ENCODE measurements around the gene FBXO34. TPM values are rescaled to one million over a fixed set of nuclear protein-coding genes. Genes with fewer than 3 reads are reported as not detected.

FBXO34 gene
- total RNA-seq, 1 donor from 2014 or later = 17.1 TPM

DNA sequence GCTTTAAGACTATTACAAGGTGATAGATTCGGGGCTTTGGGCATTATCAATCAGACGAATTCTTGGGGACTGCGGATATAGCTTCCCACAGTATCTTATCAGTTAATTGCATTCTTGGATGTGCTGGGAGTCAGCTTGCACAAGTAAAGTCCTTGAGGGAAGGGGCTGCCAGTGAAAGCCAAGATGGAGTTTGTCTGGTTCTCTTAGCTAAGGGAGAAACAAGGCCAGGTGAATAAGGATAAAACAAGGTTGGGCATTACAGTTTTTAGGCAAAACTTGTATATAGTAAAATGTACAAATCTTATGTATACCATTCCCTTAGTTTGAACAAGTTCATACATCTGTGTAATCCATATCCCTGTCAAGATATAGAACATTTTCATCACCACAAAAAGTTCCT lies 5.5 kb downstream of the FBXO34 start:
- no peak for DNase-seq (ENCODE audit: low read depth, low spot score)
- no peak overlapping the region for H3K4me3 Mint-ChIP-seq
- TF ChIP-seq, protein P1, sequence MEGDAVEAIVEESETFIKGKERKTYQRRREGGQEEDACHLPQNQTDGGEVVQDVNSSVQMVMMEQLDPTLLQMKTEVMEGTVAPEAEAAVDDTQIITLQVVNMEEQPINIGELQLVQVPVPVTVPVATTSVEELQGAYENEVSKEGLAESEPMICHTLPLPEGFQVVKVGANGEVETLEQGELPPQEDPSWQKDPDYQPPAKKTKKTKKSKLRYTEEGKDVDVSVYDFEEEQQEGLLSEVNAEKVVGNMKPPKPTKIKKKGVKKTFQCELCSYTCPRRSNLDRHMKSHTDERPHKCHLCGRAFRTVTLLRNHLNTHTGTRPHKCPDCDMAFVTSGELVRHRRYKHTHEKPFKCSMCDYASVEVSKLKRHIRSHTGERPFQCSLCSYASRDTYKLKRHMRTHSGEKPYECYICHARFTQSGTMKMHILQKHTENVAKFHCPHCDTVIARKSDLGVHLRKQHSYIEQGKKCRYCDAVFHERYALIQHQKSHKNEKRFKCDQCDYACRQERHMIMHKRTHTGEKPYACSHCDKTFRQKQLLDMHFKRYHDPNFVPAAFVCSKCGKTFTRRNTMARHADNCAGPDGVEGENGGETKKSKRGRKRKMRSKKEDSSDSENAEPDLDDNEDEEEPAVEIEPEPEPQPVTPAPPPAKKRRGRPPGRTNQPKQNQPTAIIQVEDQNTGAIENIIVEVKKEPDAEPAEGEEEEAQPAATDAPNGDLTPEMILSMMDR (conservative IDR thresholded peaks at IDR 0.05) = no peak
- H3K27me3 Mint-ChIP-seq (ENCODE audit: low read depth) = no peaks in the 10 kb centered on the region
- H3K27ac Mint-ChIP-seq (ENCODE audit: unreplicated experiment) = no peak overlapping the region
- peaks cover 27% of the 10 kb centered on the region for H3K4me1 Mint-ChIP-seq
- peaks cover 2% of the 10 kb centered on the region for H3K36me3 Mint-ChIP-seq (ENCODE audit: low read depth)
- H3K9me3 Mint-ChIP-seq = no peaks in the 10 kb centered on the region

DNA sequence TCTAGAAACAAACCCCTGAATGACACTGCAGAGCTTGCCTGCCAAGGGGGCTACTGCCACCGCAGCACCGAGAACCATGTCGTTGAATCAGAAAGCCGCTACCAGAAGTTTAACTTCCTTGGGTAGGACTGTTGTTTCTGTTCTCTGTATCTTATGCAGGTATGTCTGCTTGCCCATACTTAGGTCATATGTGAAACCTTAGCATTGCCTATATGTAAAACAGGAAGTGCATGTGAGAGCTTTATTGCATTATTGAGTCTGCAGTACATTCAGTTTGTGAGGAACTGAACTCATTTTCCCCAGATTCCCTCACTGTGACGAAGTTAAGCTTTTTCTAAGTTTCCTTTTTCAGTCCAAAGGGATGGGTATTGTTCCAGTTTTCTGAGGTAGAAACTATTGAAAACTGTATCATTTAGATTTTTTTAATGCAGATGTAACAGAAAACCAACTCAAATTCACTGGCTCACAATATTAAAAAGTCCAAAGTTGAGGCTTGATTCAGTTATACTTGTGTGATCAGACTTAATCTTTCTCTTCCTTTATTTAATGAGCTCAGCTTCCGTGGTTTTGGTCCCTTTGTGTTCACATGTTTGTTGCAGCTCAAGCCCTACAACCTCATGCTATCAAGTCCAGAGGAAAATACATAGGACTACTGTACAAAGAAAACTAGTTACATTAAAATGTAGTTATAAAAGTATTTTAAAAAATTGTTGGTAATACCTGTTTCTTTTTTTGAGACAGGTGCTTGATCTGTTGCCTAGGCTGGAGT lies 6.9 kb downstream of the FBXO34 start:
- H3K4me1 Mint-ChIP-seq = peaks cover 15% of the 10 kb centered on the region
- H3K36me3 Mint-ChIP-seq (ENCODE audit: low read depth) = peaks cover 2% of the 10 kb centered on the region
- no peaks in the 10 kb centered on the region for H3K9me3 Mint-ChIP-seq
- no peaks in the 10 kb centered on the region for H3K27me3 Mint-ChIP-seq (ENCODE audit: low read depth)
- H3K27ac Mint-ChIP-seq (ENCODE audit: unreplicated experiment) = no peak overlapping the region
- H3K4me3 Mint-ChIP-seq = no peak overlapping the region
- TF ChIP-seq, protein P1 (conservative IDR thresholded peaks at IDR 0.05) = no peak
- DNase-seq (ENCODE audit: low read depth, low spot score) = no peak

DNA sequence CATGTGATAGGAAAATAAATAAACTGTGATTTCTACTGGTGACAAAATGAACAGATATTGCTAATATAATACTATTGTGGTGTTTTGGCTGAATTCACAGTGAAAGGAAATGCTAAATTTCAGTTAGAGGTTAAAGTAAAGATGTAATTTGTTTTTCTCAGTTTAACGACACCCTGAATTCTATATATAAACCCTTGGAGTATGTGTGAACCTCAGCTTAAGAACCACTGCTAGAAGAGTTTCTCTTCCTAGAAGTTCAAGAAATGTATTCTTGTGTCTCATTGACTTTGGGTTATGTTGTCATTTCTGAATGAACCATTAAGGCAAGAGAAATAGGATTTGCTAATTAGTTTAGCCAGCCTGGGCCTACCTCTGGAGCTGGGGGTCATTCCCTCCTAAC lies 8.2 kb downstream of the FBXO34 start:
- Mint-ChIP-seq H3K27me3 (ENCODE audit: low read depth) (no peaks in the 10 kb centered on the region), H3K4me3 (no peak overlapping the region), H3K9me3 (no peaks in the 10 kb centered on the region)

DNA sequence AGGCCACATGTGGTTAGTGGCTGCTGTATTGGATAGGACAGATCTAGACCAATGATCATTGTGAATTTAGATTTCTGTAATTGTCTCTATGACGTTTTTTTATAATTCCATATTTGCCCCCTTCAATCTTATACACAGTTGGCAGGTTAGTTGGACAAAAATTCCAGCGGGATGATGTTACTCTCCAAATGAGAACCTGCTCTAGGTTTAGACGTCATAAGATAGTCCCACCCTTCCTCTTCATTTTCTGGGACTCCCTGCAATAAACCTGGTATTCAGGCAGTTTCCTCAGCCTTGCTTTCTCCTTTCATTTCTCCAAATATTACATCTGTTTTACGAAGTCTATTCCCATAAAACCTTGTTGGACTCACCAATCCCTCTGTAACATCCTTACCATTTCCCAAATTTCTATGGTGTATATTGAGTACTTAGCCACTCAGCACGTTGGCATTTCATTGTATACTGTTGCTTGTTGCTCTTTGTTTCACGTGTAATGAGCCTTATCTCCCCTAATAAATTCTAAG lies 10.2 kb downstream of the FBXO34 start:
- H3K4me1 Mint-ChIP-seq = peaks cover 3% of the 10 kb centered on the region
- no peak overlapping the region for H3K4me3 Mint-ChIP-seq

More for the DNA sequence above, 8.2 kb downstream of the FBXO34 start:
- no peak for DNase-seq (ENCODE audit: low read depth, low spot score)
- Mint-ChIP-seq H3K36me3 (ENCODE audit: low read depth) (peaks cover 2% of the 10 kb centered on the region), H3K4me1 (peaks cover 6% of the 10 kb centered on the region), H3K27ac (ENCODE audit: unreplicated experiment) (no peak overlapping the region)
- TF ChIP-seq, protein P1 (conservative IDR thresholded peaks at IDR 0.05) = no peak

DNA sequence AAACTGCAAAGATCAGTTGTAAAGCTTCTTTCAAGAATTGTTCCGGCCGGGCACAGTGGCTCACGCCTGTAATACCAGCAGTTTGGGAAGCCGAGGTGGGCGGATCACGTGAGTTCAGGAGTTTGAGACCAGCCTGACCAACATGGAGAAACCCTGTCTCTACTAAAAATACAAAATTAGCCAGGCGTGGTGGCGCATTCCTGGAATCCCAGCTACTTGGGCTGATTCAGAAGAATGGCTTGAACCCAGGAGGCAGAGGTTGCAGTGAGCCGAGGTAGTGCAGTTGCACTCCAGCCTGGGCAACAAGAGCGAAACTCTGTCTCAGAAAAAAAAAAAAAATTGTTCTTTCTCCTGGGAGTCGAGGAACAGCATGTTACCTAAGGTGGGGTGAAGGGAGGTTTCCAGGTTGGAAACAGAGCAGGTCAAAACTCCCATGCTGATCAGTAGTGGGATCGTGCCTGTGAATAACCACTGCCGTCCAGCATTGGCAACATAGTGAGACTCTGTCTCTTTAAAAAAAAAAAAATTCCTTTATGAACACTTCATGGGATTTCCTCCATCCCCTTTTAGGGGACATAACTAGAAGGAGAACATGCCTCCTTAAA lies 13.9 kb downstream of the FBXO34 start:
- H3K36me3 Mint-ChIP-seq (ENCODE audit: low read depth) = no peaks in the 10 kb centered on the region
- peaks cover 9% of the 10 kb centered on the region for H3K4me1 Mint-ChIP-seq
- no peak overlapping the region for H3K4me3 Mint-ChIP-seq
- TF ChIP-seq, protein P1 (conservative IDR thresholded peaks at IDR 0.05) = no peak
- H3K27ac Mint-ChIP-seq (ENCODE audit: unreplicated experiment) = no peak overlapping the region
- DNase-seq (ENCODE audit: low read depth, low spot score) = no peak
- H3K9me3 Mint-ChIP-seq = no peaks in the 10 kb centered on the region
- no peaks in the 10 kb centered on the region for H3K27me3 Mint-ChIP-seq (ENCODE audit: low read depth)

More for the DNA sequence above, 10.2 kb downstream of the FBXO34 start:
- DNase-seq (ENCODE audit: low read depth, low spot score) = no peak
- H3K36me3 Mint-ChIP-seq (ENCODE audit: low read depth) = peaks cover 2% of the 10 kb centered on the region
- TF ChIP-seq, protein P1 (conservative IDR thresholded peaks at IDR 0.05) = no peak
- H3K9me3 Mint-ChIP-seq = no peaks in the 10 kb centered on the region
- no peak overlapping the region for H3K27ac Mint-ChIP-seq (ENCODE audit: unreplicated experiment)
- no peaks in the 10 kb centered on the region for H3K27me3 Mint-ChIP-seq (ENCODE audit: low read depth)

Data from neural crest cell (in vitro differentiated cells).